SU-DHL-6 (cell line): ENCODE results near the gene NOS1.

Experiments used
- EZH2phosphoT487 ChIP-seq: fragments of 200-600 bp; sonication (generic), shearing (Covaris generic); conservative IDR thresholded peaks from 2 replicates; pipeline ENCODE4 v1.6.1; 2018; ENCODE audit warnings: mild to moderate bottlenecking, antibody characterized with exemption, low read length, moderate library complexity, mixed read lengths
- TF ChIP-seq, protein P1 (sequence below): fragments of 200-600 bp; sonication (generic); IDR thresholded peaks from one replicate; pipeline ENCODE4 v1.5.1; 2017; ENCODE audit warnings: antibody characterized with exemption, mild to moderate bottlenecking, low read length, moderate library complexity; ENCODE audit not compliant: insufficient read depth, poor library complexity, severe bottlenecking

DNA sequence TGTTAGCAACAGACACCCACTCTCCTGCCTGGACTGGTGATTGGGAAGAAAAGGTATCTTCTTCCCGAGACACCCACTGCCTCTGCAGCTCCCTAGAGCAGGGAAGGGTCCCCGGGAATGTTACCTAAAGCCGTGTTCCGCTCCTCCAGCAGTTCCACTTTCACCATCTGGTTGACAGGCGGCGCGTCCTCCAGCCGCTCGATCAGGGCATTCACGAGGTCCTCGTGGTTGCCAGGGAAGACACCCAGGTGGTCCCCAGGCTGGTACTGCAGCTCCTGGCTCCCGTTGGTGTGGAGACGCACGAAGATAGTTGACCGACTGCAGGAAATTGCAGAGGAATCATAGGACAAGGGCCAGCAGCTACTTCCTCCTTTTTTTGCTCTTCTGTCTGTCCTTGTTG lies 127.0 kb downstream of the NOS1 start:
- TF ChIP-seq, protein P1, sequence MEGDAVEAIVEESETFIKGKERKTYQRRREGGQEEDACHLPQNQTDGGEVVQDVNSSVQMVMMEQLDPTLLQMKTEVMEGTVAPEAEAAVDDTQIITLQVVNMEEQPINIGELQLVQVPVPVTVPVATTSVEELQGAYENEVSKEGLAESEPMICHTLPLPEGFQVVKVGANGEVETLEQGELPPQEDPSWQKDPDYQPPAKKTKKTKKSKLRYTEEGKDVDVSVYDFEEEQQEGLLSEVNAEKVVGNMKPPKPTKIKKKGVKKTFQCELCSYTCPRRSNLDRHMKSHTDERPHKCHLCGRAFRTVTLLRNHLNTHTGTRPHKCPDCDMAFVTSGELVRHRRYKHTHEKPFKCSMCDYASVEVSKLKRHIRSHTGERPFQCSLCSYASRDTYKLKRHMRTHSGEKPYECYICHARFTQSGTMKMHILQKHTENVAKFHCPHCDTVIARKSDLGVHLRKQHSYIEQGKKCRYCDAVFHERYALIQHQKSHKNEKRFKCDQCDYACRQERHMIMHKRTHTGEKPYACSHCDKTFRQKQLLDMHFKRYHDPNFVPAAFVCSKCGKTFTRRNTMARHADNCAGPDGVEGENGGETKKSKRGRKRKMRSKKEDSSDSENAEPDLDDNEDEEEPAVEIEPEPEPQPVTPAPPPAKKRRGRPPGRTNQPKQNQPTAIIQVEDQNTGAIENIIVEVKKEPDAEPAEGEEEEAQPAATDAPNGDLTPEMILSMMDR: no peak
- no peak for TF ChIP-seq EZH2phosphoT487
